ENCODE data around the gene CCDC169.
"Not testable (repeated sequence)": the region's sequence is repeated elsewhere in the genome, so short reads cannot be mapped to it uniquely, and the experiment has no call there.

Gene CCDC169

GRCh38 chr13:36313047-36313969 lies 15.7 kb upstream of the CCDC169 start:
- FAIRE-seq: no peak

- FAIRE-seq: no peak
Measured at GRCh38 chr13:36310417-36311108, 12.9 kb upstream of the CCDC169 start.

GRCh38 chr13:36302289-36302688 lies 4.7 kb upstream of the CCDC169 start:
- FAIRE-seq: no peak

- not testable (repeated sequence) for FAIRE-seq
Measured at GRCh38 chr13:36299469-36299868, 1.9 kb upstream of the CCDC169 start.

GRCh38 chr13:36298535-36299068 lies 988 bp upstream of the CCDC169 start:
- no peak for FAIRE-seq

GRCh38 chr13:36294096-36294495 lies 3.5 kb downstream of the CCDC169 start:
- no peak for FAIRE-seq

GRCh38 chr13:36293497-36293896 lies 4.1 kb downstream of the CCDC169 start:
- no peak for FAIRE-seq

- no peak for FAIRE-seq
Measured at GRCh38 chr13:36288794-36289391, 8.7 kb downstream of the CCDC169 start.

- no peak for FAIRE-seq
Measured at GRCh38 chr13:36286006-36286405, 11.6 kb downstream of the CCDC169 start.

GRCh38 chr13:36282821-36283432 lies 14.7 kb downstream of the CCDC169 start:
- FAIRE-seq: no peak

GRCh38 chr13:36275190-36276002 lies 22.2 kb downstream of the CCDC169 start:
- no peak for FAIRE-seq

- FAIRE-seq: no peak
Measured at GRCh38 chr13:36273431-36273830, 24.2 kb downstream of the CCDC169 start.

GRCh38 chr13:36261976-36262375 lies 35.6 kb downstream of the CCDC169 start:
- no peak for FAIRE-seq

- FAIRE-seq: no peak
Measured at GRCh38 chr13:36261011-36261410, 36.6 kb downstream of the CCDC169 start.

GRCh38 chr13:36259361-36260137 lies 38.1 kb downstream of the CCDC169 start:
- no peak for FAIRE-seq

- no peak for FAIRE-seq
Measured at GRCh38 chr13:36258831-36259230, 38.8 kb downstream of the CCDC169 start.

GRCh38 chr13:36251526-36251925 lies 46.1 kb downstream of the CCDC169 start:
- FAIRE-seq: no peak

- no peak for FAIRE-seq
Measured at GRCh38 chr13:36251017-36251416, 46.6 kb downstream of the CCDC169 start.

GRCh38 chr13:36248700-36249099 lies 48.9 kb downstream of the CCDC169 start:
- no peak for FAIRE-seq

GRCh38 chr13:36244990-36245389 lies 52.6 kb downstream of the CCDC169 start:
- FAIRE-seq: no peak

GRCh38 chr13:36244073-36244472 lies 53.5 kb downstream of the CCDC169 start:
- no peak for FAIRE-seq

All from colon (tissue), 2 donors.